H1 (cell line): ENCODE results near the gene GRAMD4. TPM values are rescaled to one million over a fixed set of nuclear protein-coding genes. Genes with fewer than 3 reads are reported as not detected.

Experiments used
- CTCF ChIA-PET: fragments of 300-600 bp; sonication (Branson Sonifier 250); formaldehyde crosslinking; loops from one replicate; lab custom pipeline; 2021; ENCODE audit not compliant: partially characterized antibody; lab: Charles Lee
- POLR2A ChIA-PET: fragments of 300-600 bp; sonication (Branson Sonifier 250); formaldehyde crosslinking; loops from one replicate; lab custom pipeline; 2021; ENCODE audit warnings: inconsistent platforms; ENCODE audit not compliant: partially characterized antibody; lab: Charles Lee
- DNase-seq, 2 experiments: peaks; one replicate each; pipeline versions ENCODE4 v3.0.0 to v3.0.0-alpha.2; 2010 to 2022; ENCODE audit warnings: low spot score in 2 of 2, low read depth in 1 of 2, mixed read lengths in 1 of 2
- FAIRE-seq: peaks from 2 replicates; lab custom pipeline; 2011; peaks lifted over from hg19 to GRCh38; lab: Jason Lieb, UNC
- H2AFZ ChIP-seq: 2 replicates; pipeline ENCODE4 v1.8.1; 2012; ENCODE audit warnings: low read length, inconsistent platforms
- H2AK5ac ChIP-seq: 2 replicates; pipeline ENCODE4 v1.6.1; 2013; ENCODE audit warnings: low read depth, low read length
- H2BK120ac ChIP-seq: replicated peaks from 2 replicates; pipeline ENCODE3; 2013; ENCODE audit warnings: low read depth, low read length, inconsistent platforms
- H2BK12ac ChIP-seq: 2 replicates; pipeline ENCODE4 v1.6.1; 2013; ENCODE audit warnings: low read depth, low read length
- H2BK15ac ChIP-seq: 2 replicates; pipeline ENCODE4 v1.6.1; 2013; ENCODE audit warnings: low read length
- H2BK20ac ChIP-seq: 2 replicates; pipeline ENCODE4 v1.6.1; 2013; ENCODE audit warnings: low read length
- H2BK5ac ChIP-seq: 2 replicates; pipeline ENCODE4 v1.6.1; 2013; ENCODE audit warnings: low read depth, low read length
- H3K14ac ChIP-seq: 2 replicates; pipeline ENCODE4 v1.6.1; 2013; ENCODE audit warnings: inconsistent platforms; ENCODE audit not compliant: insufficient read length
- H3K18ac ChIP-seq: 2 replicates; pipeline ENCODE4 v1.6.1; 2013; ENCODE audit warnings: low read length; ENCODE audit errors: extremely low read depth
- H3K23ac ChIP-seq: 2 replicates; pipeline ENCODE4 v1.6.1; 2013; ENCODE audit warnings: inconsistent platforms; ENCODE audit not compliant: insufficient read length
- H3K23me2 ChIP-seq: 2 replicates; pipeline ENCODE4 v1.6.1; 2013; ENCODE audit warnings: low read depth, low read length
- H3K27ac ChIP-seq: 2 replicates; pipeline ENCODE4 v1.6.1; 2011; ENCODE audit warnings: low read depth, low read length, inconsistent platforms
- H3K27me3 ChIP-seq, 4 experiments: replicated peaks in 1 of 4; 1 replicate in 1 of 4; 2 replicates in 3 of 4; pipeline versions ENCODE4 v1.6.1 to v1.8.1; 2011 to 2013; ENCODE audit warnings: low read length in 3 of 4, mild to moderate bottlenecking in 3 of 4, inconsistent platforms in 2 of 4, mixed read lengths in 2 of 4, moderate library complexity in 1 of 4; ENCODE audit not compliant: control insufficient read depth in 3 of 4, insufficient read depth in 3 of 4; ENCODE audit errors: extremely low read depth in 1 of 4
- H3K36me3 ChIP-seq, 4 experiments: 2 replicates each; pipeline versions ENCODE4 v1.6.1 to v1.8.1; 2011 to 2013; ENCODE audit warnings: mild to moderate bottlenecking in 4 of 4, low read length in 3 of 4, moderate library complexity in 2 of 4, control low read depth in 1 of 4, inconsistent platforms in 1 of 4; ENCODE audit not compliant: insufficient read depth in 4 of 4, control insufficient read depth in 2 of 4
- H3K4ac ChIP-seq: replicated peaks from 2 replicates; pipeline ENCODE3; 2013; ENCODE audit warnings: low read length, low read depth, mixed read lengths, inconsistent platforms; ENCODE audit not compliant: insufficient read length
- H3K4me1 ChIP-seq, 4 experiments: replicated peaks in 1 of 4; 1 replicate in 1 of 4; 2 replicates in 3 of 4; pipeline versions ENCODE4 v1.6.1 to v1.8.1; 2011 to 2013; ENCODE audit warnings: low read length in 3 of 4, inconsistent platforms in 2 of 4, mixed read lengths in 1 of 4; ENCODE audit not compliant: insufficient read depth in 4 of 4, control insufficient read depth in 3 of 4
- H3K4me2 ChIP-seq, 2 experiments: 2 replicates each; pipeline versions ENCODE4 v1.6.1 to v1.8.1; 2011 to 2013; ENCODE audit warnings: low read depth in 2 of 2, low read length in 2 of 2, control low read depth in 1 of 2, inconsistent platforms in 1 of 2, mild to moderate bottlenecking in 1 of 2; ENCODE audit not compliant: insufficient read depth in 1 of 2
- H3K4me3 ChIP-seq, 4 experiments: fragments of 200-600, 300-600 bp in 1 of 4; sonication (generic), shearing (Covaris generic), sonication (Bioruptor Twin) in 1 of 4; 2 replicates each; pipeline versions ENCODE4 v1.5.1 to v1.8.1; 2011 to 2016; ENCODE audit warnings: low read length in 4 of 4, low read depth in 3 of 4, control low read depth in 2 of 4, inconsistent platforms in 2 of 4, mild to moderate bottlenecking in 2 of 4, mixed read lengths in 1 of 4, moderate library complexity in 1 of 4; ENCODE audit not compliant: insufficient read depth in 2 of 4; ENCODE audit errors: extremely low read depth in 1 of 4
- H3K56ac ChIP-seq: replicated peaks from 2 replicates; pipeline ENCODE3; 2013; ENCODE audit warnings: low read depth, mild to moderate bottlenecking, mixed read lengths, low read length, inconsistent platforms; ENCODE audit not compliant: insufficient read length
- H3K79me1 ChIP-seq: 2 replicates; pipeline ENCODE4 v1.6.1; 2013; ENCODE audit warnings: low read depth, low read length, control low read depth
- H3K79me2 ChIP-seq, 2 experiments: 2 replicates each; pipeline versions ENCODE4 v1.6.1 to v1.8.1; 2012 to 2013; ENCODE audit warnings: low read length in 2 of 2, mild to moderate bottlenecking in 2 of 2, inconsistent platforms in 1 of 2; ENCODE audit not compliant: insufficient read depth in 2 of 2, control insufficient read depth in 1 of 2
- H3K9ac ChIP-seq, 4 experiments: replicated peaks in 1 of 4; 1 replicate in 1 of 4; 2 replicates in 3 of 4; pipeline versions ENCODE4 v1.6.1 to v1.8.1; 2011 to 2013; ENCODE audit warnings: low read depth in 3 of 4, low read length in 3 of 4, control low read depth in 2 of 4, mild to moderate bottlenecking in 2 of 4, moderate library complexity in 2 of 4, inconsistent platforms in 1 of 4; ENCODE audit errors: extremely low read depth in 1 of 4
- H3K9me3 ChIP-seq, 2 experiments: 2 replicates each; pipeline versions ENCODE4 v1.6.1 to v1.8.1; 2012 to 2013; ENCODE audit warnings: mild to moderate bottlenecking in 2 of 2, moderate library complexity in 2 of 2, control low read depth in 1 of 2, inconsistent platforms in 1 of 2, low read depth in 1 of 2, low read length in 1 of 2, mixed read lengths in 1 of 2; ENCODE audit not compliant: insufficient read depth in 2 of 2
- H4K20me1 ChIP-seq, 2 experiments: replicated peaks in 1 of 2; 2 replicates each; pipeline versions ENCODE3 to v1.8.1; 2011 to 2013; ENCODE audit warnings: inconsistent platforms in 2 of 2, low read length in 2 of 2, mild to moderate bottlenecking in 1 of 2; ENCODE audit not compliant: insufficient read depth in 2 of 2, control insufficient read depth in 1 of 2
- H4K5ac ChIP-seq: 2 replicates; pipeline ENCODE4 v1.6.1; 2013; ENCODE audit warnings: low read length, low read depth, mixed read lengths, inconsistent platforms; ENCODE audit not compliant: insufficient read length
- H4K8ac ChIP-seq: 2 replicates; pipeline ENCODE4 v1.8.0; 2013; ENCODE audit warnings: mild to moderate bottlenecking, moderate library complexity, low read length, inconsistent platforms; ENCODE audit not compliant: insufficient read depth; ENCODE audit errors: extremely low read depth
- H4K91ac ChIP-seq: replicated peaks from 2 replicates; pipeline ENCODE3; 2013; ENCODE audit warnings: low read length, mixed read lengths, inconsistent platforms; ENCODE audit not compliant: insufficient read length
- JUND ChIP-seq: IDR thresholded peaks from 2 replicates; pipeline ENCODE4 v1.6.1; 2011; ENCODE audit warnings: mild to moderate bottlenecking, improper control_type of control experiment, low read length
- RAD21 ChIP-seq, 2 experiments: IDR thresholded peaks in 1 of 2; conservative IDR thresholded peaks in 1 of 2; 2 replicates each; pipeline ENCODE4 v1.6.1; 2011; ENCODE audit warnings: low read depth in 2 of 2, low read length in 2 of 2, improper control_type of control experiment in 1 of 2, inconsistent platforms in 1 of 2, mild to moderate bottlenecking in 1 of 2, moderate library complexity in 1 of 2
- TCF12 ChIP-seq: IDR thresholded peaks from 2 replicates; pipeline ENCODE4 v1.6.1; 2011; ENCODE audit warnings: low read depth, mild to moderate bottlenecking, low read length
- ZNF274 ChIP-seq: IDR thresholded peaks from 2 replicates; pipeline ENCODE4 v1.7.0; 2012; ENCODE audit warnings: low read length, borderline replicate concordance; ENCODE audit errors: extremely low read depth
- WGBS, 2 experiments: shearing (Covaris generic) in 1 of 2; methylation state at CpG; one replicate each; pipeline versions ENCODE4 v1.1.6 to v1.1.7; 2013 to 2015; ENCODE audit warnings: low lambda C conversion rate in 2 of 2, mixed read lengths in 2 of 2, inconsistent platforms in 1 of 2, low coverage in 1 of 2, missing lambda C conversion rate in 1 of 2; ENCODE audit not compliant: insufficient replicate concordance in 2 of 2, insufficient coverage in 1 of 2, insufficient read length in 1 of 2; ENCODE audit errors: extremely low coverage in 1 of 2, missing lambda C conversion rate in 1 of 2; 5-methylcytosine and 5-hydroxymethylcytosine counted together
- polyA plus RNA-seq, 7 experiments: library from polyadenylated mRNA; depleted of rRNA in 3 of 7; stranded (reverse) in 5 of 7; unstranded in 2 of 7; fragments of >200 nt in 5 of 7; fragments of 200-250 nt in 2 of 7; gene quantifications; 1 replicate in 5 of 7; 2 replicates in 1 of 7; 4 replicates in 1 of 7; pipeline versions ENCODE4 v1.2.1 to v1.2.3, GENCODE V29; 2011 to 2013; ENCODE audit warnings: missing spikeins in 2 of 7, mixed read lengths in 2 of 7
- total RNA-seq: library from RNA; stranded (reverse); fragmentation: NEBNext Ultra II Directional; extraction: Animal tissue kit (Norgen Biotek cat#: 25700); gene quantifications from 2 replicates; pipeline ENCODE4 v1.2.1, GENCODE V29; 2021

GRAMD4 gene
- total and polyA plus RNA-seq, 2 of the 8 experiments (the other 6 are each of a cell fraction or from before 2014, with no cell fraction given): 7.9 to 25.6 TPM

DNA sequence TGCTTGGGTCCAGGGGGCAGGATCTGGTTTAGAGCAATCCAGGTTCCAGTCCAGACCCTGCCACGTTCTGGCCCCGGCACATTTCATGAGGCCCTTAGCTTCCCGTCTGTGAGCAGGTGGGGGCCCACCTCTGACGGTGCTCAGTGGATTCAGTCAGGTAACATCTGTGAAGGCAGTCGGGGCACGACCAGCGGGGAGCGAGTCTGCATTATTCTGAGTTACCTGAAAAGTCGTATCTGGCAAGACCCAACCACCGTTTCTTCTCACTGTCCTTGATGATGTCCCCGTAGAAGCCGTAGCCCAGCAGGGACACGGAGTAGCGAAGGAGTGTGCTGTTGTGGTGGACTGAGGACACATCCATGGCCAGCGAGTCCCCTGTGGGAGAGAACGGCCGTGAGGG lies 78.9 kb downstream of the GRAMD4 start:
- no peak overlapping the region for H2BK12ac ChIP-seq
- H2AK5ac ChIP-seq: no peak overlapping the region
- no peak overlapping the region for H2BK20ac ChIP-seq
- no peak for FAIRE-seq
- peaks cover 0 to 8% of the 10 kb centered on the region in 2 experiments for H4K20me1 ChIP-seq
- no peak overlapping the region for H2BK15ac ChIP-seq
- no peak overlapping the region for H3K27ac ChIP-seq
- no peaks in the 10 kb centered on the region for H3K27me3 ChIP-seq
- H3K4me1 ChIP-seq: no peaks in the 10 kb centered on the region; a peak in 1 of 7 replicates
- H3K4me2 ChIP-seq: no peak overlapping the region
- no peak overlapping the region for H4K5ac ChIP-seq
- no peak overlapping the region for H3K9ac ChIP-seq
- no peak for DNase-seq
- no peak overlapping the region for H4K91ac ChIP-seq
- peaks cover 3 to 43% (median 27%) of the 10 kb centered on the region in 4 experiments; a peak in 7 of 8 replicates for H3K36me3 ChIP-seq
- POLR2A ChIA-PET: interaction anchor here (1.4 kb wide), 2 partner anchors 17 to 64 kb away, joined by 3 to 4 read pairs; partner anchors contain the start of gene TBC1D22A
- no peak overlapping the region for H2AFZ ChIP-seq
- no peaks in the 10 kb centered on the region for H3K9me3 ChIP-seq
- no peak overlapping the region for H3K56ac ChIP-seq
- no peak overlapping the region for H3K4me3 ChIP-seq
- CTCF ChIA-PET: interaction anchor here (0.9 to 2.0 kb wide), 3 partner anchors 17 to 1779 kb away, joined by 3 to 7 read pairs (median 6); no protein-coding TSS in a partner anchor
- no peaks in the 10 kb centered on the region for H3K79me2 ChIP-seq
- H3K79me1 ChIP-seq: no peaks in the 10 kb centered on the region
- H3K18ac ChIP-seq: no peak overlapping the region
- H3K14ac ChIP-seq: no peak overlapping the region
- H4K8ac ChIP-seq: no peak overlapping the region
- no peaks in the 10 kb centered on the region for H3K23me2 ChIP-seq
- 91% methylated on average over 17 of the region's 17 CpGs; no CpG with 5 or more reads in 1 of the 2 experiments for WGBS, 2 experiments
- no peak overlapping the region for H2BK5ac ChIP-seq
- H3K4ac ChIP-seq: no peak overlapping the region
- no peak overlapping the region for H3K23ac ChIP-seq
- no peak overlapping the region for H2BK120ac ChIP-seq
- no peak for TF ChIP-seq JUND
- no peak for TF ChIP-seq RAD21 (IDR thresholded peaks at IDR 0.05 in 1 of 2, conservative IDR thresholded peaks at IDR 0.05 in 1 of 2; ENCODE audit: low read depth in 2 of 2, low read length in 2 of 2)
- no peak for TF ChIP-seq TCF12
- no peak for TF ChIP-seq ZNF274
